Esophagus squamous epithelium (tissue), 5 donors: ENCODE results near the gene TSPAN9. TPM values are rescaled to one million over a fixed set of nuclear protein-coding genes. Genes with fewer than 3 reads are reported as not detected.
A peak's percentile ranks its signal among the peaks of the same experiment; 100 is the strongest.

Experiments
- DNase-seq: peaks from one replicate; lab custom pipeline; 2025; lab: John Stamatoyannopoulos, UW
- H3K27ac ChIP-seq, 4 donors: fragments of 200-600 bp; sonication (generic); one replicate each; pipeline ENCODE4 v1.5.1; 2016 to 2019; ENCODE audit warnings: mild to moderate bottlenecking in 1 of 4
- H3K27me3 ChIP-seq, 4 donors: fragments of 200-600 bp; sonication (generic); 1 replicate in 3 of 4; 2 replicates in 1 of 4; pipeline versions ENCODE4 v1.5.1 to v1.6.0; 2017 to 2021; ENCODE audit warnings: antibody characterized with exemption in 1 of 4
- H3K36me3 ChIP-seq, 3 donors: fragments of 200-600 bp; sonication (generic); one replicate each; pipeline ENCODE4 v1.5.1; 2016 to 2019
- H3K4me1 ChIP-seq, 3 donors: fragments of 200-600 bp; sonication (generic); one replicate each; pipeline ENCODE4 v1.5.1; 2017 to 2019
- H3K4me3 ChIP-seq, 4 donors: fragments of 200-600 bp; sonication (generic); 1 replicate in 3 of 4; 2 replicates in 1 of 4; pipeline ENCODE4 v1.5.1; 2016 to 2019; ENCODE audit warnings: mild to moderate bottlenecking in 2 of 4, moderate library complexity in 1 of 4
- H3K9me3 ChIP-seq, 3 donors: fragments of 200-600 bp; sonication (generic); one replicate each; pipeline ENCODE4 v1.5.1; 2016 to 2019
- CTCF ChIP-seq, 6 experiments: fragments of 450-650 bp in 4 of 6; fragments of 200-600 bp in 2 of 6; sonication (generic) in 2 of 6; IDR thresholded peaks; one replicate each; pipeline ENCODE4 v1.5.1; 2016 to 2019; ENCODE audit warnings: antibody characterized with exemption in 6 of 6, mild to moderate bottlenecking in 4 of 6, moderate library complexity in 4 of 6
- POLR2A ChIP-seq, 4 donors: fragments of 450-650 bp; IDR thresholded peaks; one replicate each; pipeline ENCODE4 v1.6.1; 2017; ENCODE audit warnings: antibody characterized with exemption in 4 of 4, mild to moderate bottlenecking in 4 of 4, moderate library complexity in 3 of 4
- WGBS, 2 donors: methylation state at CpG; one replicate each; pipeline ENCODE4 v1.1.5; 2018; 5-methylcytosine and 5-hydroxymethylcytosine counted together
- intact Hi-C: fragments of 100-400 bp; cut with DNase I; formaldehyde crosslinking; loops from one replicate; pipeline ENCODE4 v1.15.0; 2022
- total RNA-seq, 4 donors: library from RNA; depleted of rRNA; stranded (reverse); fragments of >200 nt; gene quantifications; one replicate each; pipeline ENCODE4 v1.1.0, GENCODE V29; 2016
- donor health status: DM: yes; HTN: yes; CAD: no.

Gene TSPAN9
- total RNA-seq, 4 donors from 2014 or later = 10.6 to 23.7 (median 17.6) TPM

DNA sequence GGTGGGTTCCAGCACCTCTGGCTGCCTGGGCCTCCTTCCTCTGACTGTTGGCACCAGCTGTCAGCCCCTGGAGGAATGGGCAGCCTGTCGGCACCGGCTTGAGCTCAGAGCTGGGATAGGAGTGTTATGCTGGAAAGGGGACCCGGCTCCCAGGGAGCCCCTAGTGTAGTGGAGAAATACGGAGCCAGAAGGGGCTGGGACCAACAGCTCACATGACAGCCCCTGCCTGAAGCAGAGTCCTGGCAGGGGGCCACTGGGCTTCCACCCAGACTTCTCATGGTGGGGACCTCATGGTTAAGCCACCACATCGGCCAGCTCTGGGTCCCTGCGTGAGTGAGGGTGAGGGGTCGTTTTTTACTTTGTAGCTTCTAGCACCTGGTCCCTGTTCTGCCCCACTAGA lies 174.5 kb downstream of the TSPAN9 start:
- WGBS, 2 donors = 54 to 73% methylated on average over 2 to 7 of the region's 7 CpGs

GRCh38 chr12:3252450-3252891 lies 175.3 kb downstream of the TSPAN9 start:
- DNase-seq = no peak
- Histone ChIP-seq H3K9me3 (no peaks in the 10 kb centered on the region), H3K4me3 (no peak overlapping the region), H3K27ac (peak overlapping the region in 3 of 4 donors; percentile 17 to 77 (median 68)), H3K36me3 (no peaks in the 10 kb centered on the region), H3K27me3 (no peaks in the 10 kb centered on the region), H3K4me1 (peaks cover 0 to 29% (median 18%) of the 10 kb centered on the region in 3 donors)
- intact Hi-C loops = no loop called here
- TF ChIP-seq POLR2A (IDR thresholded peaks at IDR 0.05) (no peak), CTCF (IDR thresholded peaks at IDR 0.05) (no peak)
- WGBS, 2 donors = no CpG with 5 or more reads among the region's 13 CpGs

More for the DNA sequence above, 174.5 kb downstream of the TSPAN9 start:
- no peak for DNase-seq
- Histone ChIP-seq H3K36me3 (no peaks in the 10 kb centered on the region), H3K27ac (peak overlapping the region in 2 of 4 donors; percentile 68 to 77), H3K27me3 (no peaks in the 10 kb centered on the region), H3K9me3 (no peaks in the 10 kb centered on the region), H3K4me3 (no peak overlapping the region), H3K4me1 (peaks cover 0 to 29% (median 18%) of the 10 kb centered on the region in 3 donors)
- intact Hi-C loops = no loop called here
- no peak for TF ChIP-seq CTCF (IDR thresholded peaks at IDR 0.05)
- TF ChIP-seq POLR2A (IDR thresholded peaks at IDR 0.05) = no peak

GRCh38 chr12:3253682-3254275 lies 176.6 kb downstream of the TSPAN9 start:
- H3K27ac ChIP-seq = peak overlapping the region in 1 of 4 donors; percentile 77
- WGBS, 2 donors = 78 to 90% methylated on average over 2 to 7 of the region's 7 CpGs
- no peak for TF ChIP-seq POLR2A (IDR thresholded peaks at IDR 0.05)
- TF ChIP-seq CTCF (IDR thresholded peaks at IDR 0.05) = no peak
- peaks cover 0 to 24% (median 14%) of the 10 kb centered on the region in 3 donors for H3K4me1 ChIP-seq
- no peaks in the 10 kb centered on the region for H3K36me3 ChIP-seq
- no peak for DNase-seq
- H3K4me3 ChIP-seq = no peak overlapping the region
- intact Hi-C loops = no loop called here
- no peaks in the 10 kb centered on the region for H3K9me3 ChIP-seq
- no peaks in the 10 kb centered on the region for H3K27me3 ChIP-seq

DNA sequence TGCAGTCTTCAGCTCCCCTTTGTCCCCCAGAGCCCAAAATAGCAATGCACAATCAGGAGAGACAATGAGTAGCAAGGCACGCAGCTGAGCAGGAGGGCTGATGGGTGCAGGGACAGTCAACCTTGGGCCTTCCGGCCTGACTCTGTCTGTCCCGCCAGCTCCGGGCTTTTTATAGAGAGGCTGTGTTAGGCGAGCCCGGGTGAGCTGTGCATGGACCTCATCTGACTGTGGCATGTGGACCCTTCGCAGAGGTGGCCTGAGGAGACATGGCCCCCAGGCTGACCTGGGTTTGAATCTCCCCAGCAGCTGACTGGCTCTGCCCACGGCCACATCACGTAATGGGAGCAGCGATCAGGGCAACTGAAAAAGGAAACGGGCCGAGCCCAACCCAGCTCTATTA lies 177.9 kb downstream of the TSPAN9 start:
- Histone ChIP-seq H3K4me1 (peaks cover 0 to 24% (median 14%) of the 10 kb centered on the region in 3 donors), H3K36me3 (no peaks in the 10 kb centered on the region), H3K4me3 (no peak overlapping the region), H3K27ac (no peak overlapping the region), H3K27me3 (no peaks in the 10 kb centered on the region), H3K9me3 (no peaks in the 10 kb centered on the region)
- DNase-seq = no peak
- 96% methylated on average over 6 of the region's 12 CpGs; no CpG with 5 or more reads in 1 of the 2 donors for WGBS, 2 donors
- no peak for TF ChIP-seq POLR2A (IDR thresholded peaks at IDR 0.05)
- TF ChIP-seq CTCF (IDR thresholded peaks at IDR 0.05) = no peak
- intact Hi-C loops = no loop called here

DNA sequence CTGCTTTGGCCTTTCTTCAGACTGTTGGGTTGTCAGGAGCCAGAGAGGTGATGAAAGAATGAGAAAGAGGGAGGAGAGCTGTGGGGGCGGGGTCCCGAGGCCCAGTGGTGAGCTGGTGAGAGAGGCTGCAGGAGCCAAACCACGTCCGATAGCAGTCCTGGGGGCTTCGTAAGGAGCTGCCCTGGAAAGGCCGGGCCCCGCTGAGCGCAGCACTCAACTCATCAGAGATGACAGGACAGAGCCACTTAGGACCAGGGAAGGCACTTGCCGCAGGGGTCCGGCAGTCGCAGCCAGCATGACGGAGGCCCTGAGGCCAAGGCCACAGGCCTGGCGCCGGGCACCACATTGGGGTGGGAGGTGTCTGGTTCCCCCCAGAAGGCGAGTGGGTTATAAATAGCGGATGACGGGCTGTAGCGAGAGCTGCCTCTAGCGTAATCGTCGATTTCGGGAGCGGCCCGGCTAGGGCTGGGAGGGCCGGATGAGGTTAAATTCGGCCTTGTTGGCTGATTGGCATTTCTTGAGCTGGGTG lies 179.0 kb downstream of the TSPAN9 start:
- no peaks in the 10 kb centered on the region for H3K36me3 ChIP-seq
- no peaks in the 10 kb centered on the region for H3K9me3 ChIP-seq
- no peaks in the 10 kb centered on the region for H3K27me3 ChIP-seq
- 91 to 100% methylated on average over 2 to 24 of the region's 26 CpGs for WGBS, 2 donors
- no peak overlapping the region for H3K27ac ChIP-seq
- H3K4me3 ChIP-seq = no peak overlapping the region
- peaks cover 0 to 24% (median 14%) of the 10 kb centered on the region in 3 donors for H3K4me1 ChIP-seq
- intact Hi-C loops = no loop called here
- no peak for TF ChIP-seq CTCF (IDR thresholded peaks at IDR 0.05)
- no peak for TF ChIP-seq POLR2A (IDR thresholded peaks at IDR 0.05)
- no peak for DNase-seq
